T-helper 1 cell (primary cell): ENCODE results near the gene ABCA6.
"Not testable (repeated sequence)": the region's sequence is repeated elsewhere in the genome, so short reads cannot be mapped to it uniquely, and the experiment has no call there.

Source experiments
- DNase-seq, 5 donors: peaks; one replicate each; pipeline ENCODE4 v3.0.0-alpha.2; 2012 to 2020

Gene ABCA6

DNA sequence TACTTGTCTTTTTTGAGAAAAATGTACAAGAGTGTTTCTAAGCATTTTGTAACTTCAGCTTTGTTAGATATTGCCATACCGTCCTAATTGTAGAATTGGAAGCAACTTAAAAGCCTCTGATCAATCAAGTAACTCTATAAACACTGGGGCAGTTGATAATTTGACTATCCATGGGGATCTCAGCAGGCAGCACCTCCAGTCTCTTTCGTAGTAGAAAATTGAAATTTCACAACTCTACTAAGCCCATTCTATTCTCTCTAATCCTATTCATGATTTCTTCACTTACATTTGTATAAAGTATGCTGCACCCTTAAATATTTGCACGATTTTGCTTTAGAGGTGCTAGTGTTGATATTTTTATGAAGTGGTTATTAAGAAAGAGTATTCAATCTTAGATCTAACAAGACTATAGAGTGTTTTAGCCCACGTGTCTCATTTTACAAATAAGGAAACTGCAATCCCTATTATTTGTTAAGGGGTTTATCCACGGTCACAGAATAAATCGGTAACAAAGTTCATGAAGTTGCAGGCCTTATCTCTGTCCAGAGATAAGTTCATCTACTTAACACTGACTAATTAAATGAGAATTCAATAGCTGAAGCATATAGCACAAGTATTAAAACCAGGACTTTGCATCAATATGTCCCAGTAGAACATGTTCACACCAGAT lies 10.9 kb downstream of the ABCA6 start:
- no peak for DNase-seq

GRCh38 chr17:69123626-69124025 lies 18.1 kb downstream of the ABCA6 start:
- no peak for DNase-seq

DNA sequence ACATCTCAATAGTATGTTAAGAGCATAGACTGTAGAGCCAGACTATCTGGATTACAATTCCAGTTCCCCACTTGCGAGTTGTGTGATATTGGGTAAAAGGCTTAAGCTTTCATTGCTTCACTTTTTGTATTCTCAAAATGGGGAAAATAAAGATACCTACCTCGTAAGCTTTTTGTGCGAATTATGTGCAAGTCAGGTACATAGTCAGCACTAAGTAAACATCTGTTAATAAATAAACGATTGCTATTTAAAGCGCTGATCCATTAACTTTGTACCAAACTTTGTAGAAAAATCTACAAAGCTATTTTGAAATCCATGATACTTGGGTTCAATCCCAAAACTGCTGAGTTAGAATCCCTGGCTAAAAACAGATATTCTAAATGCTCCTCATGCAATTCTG lies 19.6 kb downstream of the ABCA6 start:
- no peak for DNase-seq

DNA sequence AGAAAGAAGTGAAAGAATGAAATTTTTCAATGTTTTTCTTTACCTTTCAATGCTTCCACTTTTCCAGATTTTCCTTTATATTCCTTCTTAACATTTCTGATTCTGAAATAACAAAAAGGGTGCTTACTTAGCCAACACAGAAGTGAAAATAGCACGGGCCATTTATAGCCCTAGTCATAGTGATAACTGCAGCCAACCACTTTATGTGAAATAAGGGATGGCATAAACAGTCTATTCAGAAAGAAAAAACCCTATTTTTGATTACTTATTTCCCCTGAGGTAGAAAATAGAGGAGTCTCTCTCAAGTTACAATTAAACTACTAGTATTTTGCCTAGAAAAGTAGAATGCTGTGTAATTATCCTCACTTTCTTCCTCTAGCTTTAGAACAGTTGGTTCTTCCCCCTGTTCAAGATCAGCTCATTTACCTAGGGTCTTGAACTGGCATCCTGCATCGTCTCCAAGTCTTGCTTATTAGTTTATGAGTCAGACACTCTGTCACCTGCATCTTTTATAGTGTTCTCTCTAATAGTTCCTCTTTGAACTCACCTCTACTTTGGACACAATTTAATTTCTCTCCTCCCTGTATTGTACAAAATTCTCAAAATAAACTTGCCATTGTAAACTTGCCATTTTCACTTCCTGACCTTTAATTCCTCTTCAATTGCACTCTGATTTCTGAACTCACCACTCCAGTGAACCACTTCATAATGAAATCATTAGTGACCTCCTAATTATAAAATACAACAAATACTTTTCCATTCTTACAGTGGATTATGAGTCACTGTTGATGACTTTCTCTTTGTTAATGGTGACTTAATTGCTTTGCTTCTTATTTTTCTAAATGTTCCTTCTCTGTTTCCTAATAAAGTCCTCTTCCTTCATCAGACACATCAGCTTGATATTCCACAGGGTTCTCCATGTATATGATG lies 23.6 kb downstream of the ABCA6 start:
- DNase-seq, result no peak

- no peak for DNase-seq
Measured at GRCh38 chr17:69111794-69112193, 29.9 kb downstream of the ABCA6 start.

GRCh38 chr17:69105907-69106730 lies 35.6 kb downstream of the ABCA6 start:
- no peak for DNase-seq

DNA sequence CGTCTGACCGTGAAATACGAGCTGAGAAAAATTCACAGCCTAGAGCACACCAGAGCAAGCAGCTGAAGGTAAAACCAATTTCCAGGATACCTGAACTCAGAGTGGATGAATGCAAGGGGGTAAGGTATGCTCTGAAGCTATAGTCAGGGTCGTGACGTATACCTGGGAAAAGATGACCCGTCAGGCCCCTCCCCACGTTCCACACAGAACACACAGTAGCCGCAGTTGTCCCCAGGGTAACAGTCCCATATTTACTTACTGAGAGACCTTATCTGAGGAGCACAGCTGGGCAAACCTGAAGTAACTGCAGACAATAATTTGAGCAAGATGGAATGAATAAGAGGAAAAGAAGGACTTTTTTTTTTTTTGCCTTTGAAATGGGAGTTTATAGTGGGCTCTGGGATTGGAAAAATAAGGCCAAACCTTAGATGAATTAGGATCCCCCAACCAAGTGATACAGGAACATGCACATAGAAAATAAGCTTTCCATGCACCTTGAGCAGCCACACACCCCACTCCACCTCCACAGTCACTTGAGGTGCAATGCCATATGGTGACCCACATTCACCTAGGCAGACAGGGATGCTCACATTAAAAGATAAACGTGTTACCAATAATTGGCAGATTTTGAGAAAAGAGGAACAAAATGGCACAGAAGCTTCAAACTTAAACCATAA lies 38.0 kb downstream of the ABCA6 start:
- no peak for DNase-seq

DNA sequence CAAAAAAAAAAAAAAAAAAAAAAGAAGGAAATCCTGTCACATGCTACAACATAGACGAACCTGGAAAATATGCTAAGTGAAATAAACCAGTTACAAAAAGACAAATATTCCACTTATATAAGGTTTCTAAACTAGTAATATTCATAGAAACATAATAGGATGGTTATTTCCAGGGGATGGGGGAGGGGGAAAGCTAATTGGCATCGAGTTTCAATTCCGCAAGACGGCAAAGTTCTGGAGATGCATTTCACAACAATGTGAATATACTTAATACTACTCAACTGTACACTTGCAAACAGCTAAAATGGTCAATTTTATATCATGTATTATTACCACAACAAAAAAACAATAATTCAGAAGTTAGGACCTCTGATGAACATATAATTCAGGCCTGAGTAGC lies 43.1 kb downstream of the ABCA6 start:
- no peak for DNase-seq

GRCh38 chr17:69096541-69096940 lies 45.2 kb downstream of the ABCA6 start:
- DNase-seq, result no peak

DNA sequence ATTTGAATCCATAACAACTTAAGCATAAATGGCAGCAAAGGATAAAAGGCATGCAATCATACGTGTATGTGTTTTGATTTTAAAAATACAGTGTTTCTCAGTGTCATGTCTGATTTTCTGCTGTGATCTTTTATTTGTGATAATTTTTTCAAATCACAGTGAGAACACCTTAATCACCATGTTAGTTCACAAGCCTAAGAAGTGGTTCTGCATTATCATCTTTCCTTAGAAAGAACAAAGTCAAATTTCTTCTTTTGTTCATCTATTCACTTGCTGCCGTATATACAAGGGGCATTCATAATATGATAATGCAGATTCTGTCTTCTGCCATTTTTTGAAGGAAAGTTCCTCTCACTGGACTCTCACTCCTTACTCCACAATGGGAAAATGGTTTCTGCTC lies 47.7 kb downstream of the ABCA6 start:
- no peak for DNase-seq

GRCh38 chr17:69093279-69093789 lies 48.4 kb downstream of the ABCA6 start:
- DNase-seq, result no peak

- DNase-seq, result no peak
Measured at GRCh38 chr17:69090365-69090764, 51.3 kb downstream of the ABCA6 start.

DNA sequence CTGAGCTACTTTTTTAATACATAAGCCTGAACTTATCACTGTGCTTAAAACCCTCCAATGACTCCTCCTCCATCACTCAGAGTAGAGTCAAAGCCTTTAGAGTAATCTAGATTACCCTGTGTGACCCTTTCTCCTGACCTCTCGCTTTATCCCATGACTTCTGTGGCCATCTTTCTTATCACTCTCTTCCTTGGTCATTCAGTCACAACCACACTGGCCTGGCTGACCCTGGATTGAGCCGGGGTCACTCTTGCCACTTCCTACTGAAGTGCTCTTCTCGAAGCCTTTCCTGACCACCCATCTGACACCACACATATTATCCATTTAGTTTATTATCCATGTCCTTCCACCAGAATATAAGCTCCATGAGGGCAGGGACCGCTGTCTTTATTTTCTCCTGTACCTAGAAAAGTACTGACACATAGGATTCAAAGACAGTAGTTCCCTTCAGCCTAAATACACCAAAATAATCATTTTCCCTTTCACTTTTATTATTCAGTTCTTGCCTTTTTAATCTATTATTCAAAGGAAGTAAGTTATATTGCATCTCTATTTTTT lies 53.0 kb downstream of the ABCA6 start:
- DNase-seq, result no peak

DNA sequence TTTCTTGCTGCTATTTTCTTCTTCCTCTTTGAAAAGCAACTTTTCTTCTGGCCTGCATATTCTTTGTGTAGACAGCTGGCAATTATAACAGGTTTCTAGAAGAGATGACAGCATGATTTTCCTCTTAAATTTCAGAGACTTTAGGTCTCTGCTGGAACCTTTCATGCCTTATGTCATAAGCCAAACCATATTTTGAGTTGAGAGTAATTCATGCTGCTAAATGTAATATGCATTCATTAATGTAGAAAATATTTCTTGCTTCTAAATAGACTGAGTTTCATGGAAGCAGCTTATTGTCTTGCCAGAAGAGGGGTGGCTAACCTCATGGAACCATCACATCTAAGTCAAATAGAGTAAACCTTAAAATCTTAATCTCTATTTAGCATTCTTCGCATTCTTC lies 55.1 kb downstream of the ABCA6 start:
- DNase-seq, result no peak

DNA sequence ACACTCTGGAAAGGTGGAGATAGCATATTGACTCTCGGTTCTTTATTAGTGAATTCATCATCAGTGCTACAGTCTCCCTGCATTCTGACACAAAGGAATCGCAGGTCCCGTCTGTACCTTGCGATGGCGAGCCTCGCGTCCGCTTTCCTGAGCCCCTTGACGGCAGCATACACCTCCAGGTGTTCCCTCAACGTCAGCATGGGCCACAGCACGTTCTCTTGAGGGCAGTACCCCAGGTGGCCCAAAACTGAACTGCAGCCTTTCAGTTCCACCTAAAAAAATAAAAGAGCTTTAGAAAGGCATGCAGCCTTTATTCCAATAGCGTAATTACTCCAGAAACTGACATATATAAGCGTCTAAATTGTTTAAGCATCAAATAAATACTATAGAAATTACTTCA lies 56.8 kb downstream of the ABCA6 start:
- no peak for DNase-seq

DNA sequence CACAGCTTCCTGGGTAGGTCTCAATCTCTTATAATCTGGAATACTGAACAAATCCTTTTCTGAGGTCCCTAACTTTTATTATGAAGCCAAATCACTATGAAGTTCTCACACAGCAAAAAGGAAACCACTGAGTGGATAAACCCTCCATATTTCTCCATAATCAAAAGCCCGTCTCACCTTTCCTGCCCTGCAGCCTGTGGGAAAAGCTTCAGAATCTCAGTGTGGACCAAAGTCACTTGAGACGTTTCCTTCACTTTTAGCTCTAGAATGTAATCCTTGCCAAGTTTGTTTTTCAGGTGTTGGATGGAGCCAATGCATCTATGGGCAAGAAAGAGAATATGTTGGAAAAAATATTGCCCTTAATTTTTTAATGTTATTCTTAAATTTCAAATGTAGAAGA lies 59.0 kb downstream of the ABCA6 start:
- DNase-seq, result no peak

- DNase-seq, result no peak
Measured at GRCh38 chr17:69078864-69079263, 62.8 kb downstream of the ABCA6 start.

DNA sequence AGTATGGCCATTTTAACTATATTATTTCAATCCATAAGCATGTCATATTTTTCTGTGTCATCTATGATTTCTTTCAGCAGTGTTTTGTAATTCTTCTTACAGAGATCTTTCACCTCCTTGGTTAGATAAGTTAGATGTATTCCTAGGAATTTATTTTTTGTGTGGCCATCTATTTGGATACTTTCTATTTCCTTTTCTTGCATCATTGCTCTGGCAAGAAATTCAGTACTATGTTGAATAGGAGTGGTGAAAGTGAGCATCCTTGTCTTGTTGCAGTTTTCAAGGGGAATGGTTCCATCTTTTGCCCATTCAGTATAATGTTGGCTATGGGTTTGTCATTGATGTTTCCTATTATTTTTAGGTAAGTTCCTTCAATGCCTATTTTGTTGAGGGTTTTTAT lies 65.9 kb downstream of the ABCA6 start:
- DNase-seq, result no peak

DNA sequence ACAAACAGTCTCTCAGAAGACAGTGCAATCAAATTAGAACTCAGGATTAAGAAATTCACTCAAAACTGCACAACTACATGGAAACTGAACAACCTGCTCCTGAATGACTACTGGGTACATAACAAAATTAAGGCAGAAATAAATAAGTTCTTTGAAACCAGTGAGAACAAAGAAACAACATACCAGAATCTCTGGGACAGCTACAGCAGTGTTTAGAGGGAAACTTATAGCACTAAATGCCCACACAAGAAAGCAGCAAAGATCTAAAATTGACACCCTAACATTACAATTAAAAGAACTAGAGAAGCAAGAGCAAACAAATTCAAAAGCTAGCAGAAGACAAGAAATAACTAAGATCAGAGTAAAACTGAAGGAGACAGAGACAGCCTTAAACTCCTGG lies 68.3 kb downstream of the ABCA6 start:
- not testable (repeated sequence) for DNase-seq

- DNase-seq, result not testable (repeated sequence)
Measured at GRCh38 chr17:69072803-69073256, 68.9 kb downstream of the ABCA6 start.

DNA sequence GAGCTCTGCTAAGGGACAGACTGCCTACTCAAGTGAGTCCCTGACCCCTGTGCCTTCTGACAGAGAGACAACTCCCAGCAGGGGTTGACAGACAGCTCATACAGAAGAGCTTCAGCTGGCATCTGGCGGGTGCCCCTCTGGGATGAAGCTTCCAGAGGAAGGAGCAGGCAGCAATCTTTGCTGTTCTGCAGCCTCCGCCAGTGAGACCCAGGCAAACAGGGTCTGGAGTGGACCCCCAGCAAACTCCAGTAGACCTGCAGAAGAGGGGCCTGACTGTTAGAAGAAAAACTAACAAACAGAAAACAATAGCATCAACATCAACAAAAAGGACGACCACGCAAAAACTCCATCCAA lies 70.5 kb downstream of the ABCA6 start:
- not testable (repeated sequence) for DNase-seq
